ENCODE results near the gene FGR.

The FGR gene

GRCh38 chr1:27569506-27570291, 65.3 kb downstream of the FGR start:
- H3K4me3 ChIP-seq (ENCODE audit: low read depth, low read length), result no peak overlapping the region

- H3K4me3 ChIP-seq (ENCODE audit: low read depth, low read length), result no peak overlapping the region
Measured at GRCh38 chr1:27569088-27569460, 65.9 kb downstream of the FGR start.

GRCh38 chr1:27568300-27569087, 66.5 kb downstream of the FGR start:
- H3K4me3 ChIP-seq (ENCODE audit: low read depth, low read length), result no peak overlapping the region

GRCh38 chr1:27567971-27568299, 67.0 kb downstream of the FGR start:
- H3K4me3 ChIP-seq (ENCODE audit: low read depth, low read length), result no peak overlapping the region

- no peak overlapping the region for H3K4me3 ChIP-seq (ENCODE audit: low read depth, low read length)
Measured at GRCh38 chr1:27567146-27567526, 67.8 kb downstream of the FGR start.

GRCh38 chr1:27566462-27567145, 68.4 kb downstream of the FGR start:
- no peak overlapping the region for H3K4me3 ChIP-seq (ENCODE audit: low read depth, low read length)

GRCh38 chr1:27564710-27565649, 70.0 kb downstream of the FGR start:
- H3K4me3 ChIP-seq (ENCODE audit: low read depth, low read length), result no peak overlapping the region

- H3K4me3 ChIP-seq (ENCODE audit: low read depth, low read length), result no peak overlapping the region
Measured at GRCh38 chr1:27563591-27564471, 71.2 kb downstream of the FGR start.

- H3K4me3 ChIP-seq (ENCODE audit: low read depth, low read length), result no peak overlapping the region
Measured at GRCh38 chr1:27563341-27563590, 71.7 kb downstream of the FGR start.

- H3K4me3 ChIP-seq (ENCODE audit: low read depth, low read length), result no peak overlapping the region
Measured at GRCh38 chr1:27562534-27563340, 72.2 kb downstream of the FGR start.

Measured in iPS-11a (cell line).